Endothelial cell of umbilical vein (primary cell): Measurements from ENCODE around the gene AGBL3. TPM values are rescaled to one million over a fixed set of nuclear protein-coding genes. Genes with fewer than 3 reads are reported as not detected.
A peak's percentile ranks its signal among the peaks of the same experiment; 100 is the strongest.

Source experiments
- BruUV-seq: library from RNA; stranded (reverse); fragments of 400-500 nt; replicated peaks from 2 replicates; lab custom pipeline; 2021; lab: Mats Ljungman, UMichigan
- CTCF ChIA-PET: fragments of 300-600, 350-600 bp; sonication (Branson Sonifier 250); formaldehyde crosslinking; loops from one replicate; lab custom pipeline; 2021; ENCODE audit warnings: antibody characterized with exemption, inconsistent platforms; lab: Charles Lee
- POLR2A ChIA-PET: fragments of 300-600, 350-600 bp; sonication (Branson Sonifier 250); formaldehyde crosslinking; loops from one replicate; lab custom pipeline; 2021; ENCODE audit warnings: antibody characterized with exemption, inconsistent platforms; lab: Charles Lee
- DNase-seq: peaks from one replicate; pipeline ENCODE4 v3.0.0-alpha.2; 2011; ENCODE audit warnings: low read depth, low spot score
- FAIRE-seq: peaks from 2 replicates; lab custom pipeline; 2011; peaks lifted over from hg19 to GRCh38; lab: Jason Lieb, UNC
- H2AFZ ChIP-seq: 2 replicates; pipeline ENCODE4 v1.6.0; 2012; ENCODE audit warnings: low read depth, low read length, control low read depth, inconsistent platforms
- H3K27ac ChIP-seq: 2 replicates; pipeline ENCODE4 v1.5.1; 2011; ENCODE audit warnings: low read depth, mild to moderate bottlenecking, control low read depth, low read length, moderate library complexity; ENCODE audit not compliant: insufficient read depth
- H3K27me3 ChIP-seq, 2 experiments: 2 replicates each; pipeline versions ENCODE4 v1.6.0 to v1.6.1; 2011; ENCODE audit warnings: low read length in 2 of 2, mixed read lengths in 1 of 2; ENCODE audit not compliant: control insufficient read depth in 2 of 2, insufficient read depth in 2 of 2
- H3K36me3 ChIP-seq, 2 experiments: 2 replicates in 1 of 2; 3 replicates in 1 of 2; pipeline ENCODE4 v1.5.1; 2011; ENCODE audit warnings: low read length in 2 of 2, mild to moderate bottlenecking in 1 of 2, moderate library complexity in 1 of 2; ENCODE audit not compliant: control insufficient read depth in 2 of 2, insufficient read depth in 2 of 2; ENCODE audit errors: extremely low read depth in 1 of 2
- H3K4me1 ChIP-seq: 3 replicates; pipeline ENCODE4 v1.5.1; 2011; ENCODE audit warnings: mild to moderate bottlenecking, low read length; ENCODE audit not compliant: control insufficient read depth, insufficient read depth; ENCODE audit errors: extremely low read depth
- H3K4me2 ChIP-seq: 2 replicates; pipeline ENCODE4 v1.6.1; 2011; ENCODE audit warnings: low read length, control low read depth, mixed read lengths; ENCODE audit not compliant: insufficient read depth
- H3K4me3 ChIP-seq, 3 experiments: fragments of 200-600 bp in 1 of 3; sonication (generic), shearing (Covaris generic) in 1 of 3; replicated peaks in 1 of 3; 2 replicates each; pipeline ENCODE4 v1.5.1; 2011 to 2016; ENCODE audit warnings: control low read depth in 3 of 3, low read length in 3 of 3, mild to moderate bottlenecking in 2 of 3, inconsistent platforms in 1 of 3, low read depth in 1 of 3, moderate library complexity in 1 of 3; ENCODE audit not compliant: insufficient read depth in 1 of 3
- H3K79me2 ChIP-seq: 2 replicates; pipeline ENCODE4 v1.6.0; 2012; ENCODE audit warnings: low read length, inconsistent platforms; ENCODE audit not compliant: control insufficient read depth, insufficient read depth
- H3K9ac ChIP-seq: replicated peaks from 2 replicates; pipeline ENCODE3; 2011; ENCODE audit warnings: low read length, control low read depth; ENCODE audit not compliant: insufficient read depth; ENCODE audit errors: extremely low read depth
- H3K9me1 ChIP-seq: replicated peaks from 3 replicates; pipeline ENCODE4 v1.6.0; 2011; ENCODE audit warnings: mild to moderate bottlenecking, low read length; ENCODE audit not compliant: control insufficient read depth, insufficient read depth; ENCODE audit errors: extremely low read depth
- H3K9me3 ChIP-seq: replicated peaks from 2 replicates; pipeline ENCODE4 v1.5.1; 2012; ENCODE audit warnings: low read length, inconsistent platforms; ENCODE audit not compliant: control insufficient read depth, insufficient read depth
- H4K20me1 ChIP-seq: replicated peaks from 2 replicates; pipeline ENCODE3; 2011; ENCODE audit warnings: mild to moderate bottlenecking, low read length; ENCODE audit not compliant: control insufficient read depth, insufficient read depth; ENCODE audit errors: extremely low read depth
- CTCF ChIP-seq, 2 donors: IDR thresholded peaks; 1 replicate in 1 of 2; 2 replicates in 1 of 2; pipeline ENCODE4 v1.5.1; 2011; ENCODE audit warnings: low read length in 2 of 2, mild to moderate bottlenecking in 2 of 2, moderate library complexity in 2 of 2, control low read depth in 1 of 2, inconsistent platforms in 1 of 2, low read depth in 1 of 2; ENCODE audit not compliant: insufficient read depth in 1 of 2; ENCODE audit errors: extremely low read depth in 1 of 2
- EZH2 ChIP-seq: IDR thresholded peaks from 2 replicates; pipeline ENCODE4 v1.6.1; 2012; ENCODE audit warnings: borderline replicate concordance, low read depth, mild to moderate bottlenecking, moderate library complexity, low read length, inconsistent platforms; ENCODE audit not compliant: severe bottlenecking
- FOS ChIP-seq: IDR thresholded peaks from 2 replicates; pipeline ENCODE4 v1.6.1; 2011; ENCODE audit warnings: mild to moderate bottlenecking, low read length, moderate library complexity, borderline replicate concordance; ENCODE audit not compliant: insufficient read depth
- GATA2 ChIP-seq: IDR thresholded peaks from 2 replicates; pipeline ENCODE4 v1.7.0; 2011; ENCODE audit warnings: low read depth, mild to moderate bottlenecking, moderate library complexity, mixed read lengths, low read length; ENCODE audit not compliant: insufficient read length, insufficient read depth
- JUN ChIP-seq: IDR thresholded peaks from 2 replicates; pipeline ENCODE4 v1.6.1; 2011; ENCODE audit warnings: borderline replicate concordance, low read depth; ENCODE audit not compliant: insufficient read length, insufficient read depth
- MAX ChIP-seq: IDR thresholded peaks from 2 replicates; pipeline ENCODE4 v1.6.1; 2011; ENCODE audit not compliant: insufficient read depth, insufficient read length
- MYC ChIP-seq: IDR thresholded peaks from one replicate; pipeline ENCODE4 v1.6.1; 2011; ENCODE audit warnings: mild to moderate bottlenecking, low read depth, low read length
- POLR2A ChIP-seq: IDR thresholded peaks from 2 replicates; pipeline ENCODE4 v1.6.1; 2012; ENCODE audit warnings: low read depth, mild to moderate bottlenecking, control low read depth, low read length
- POLR2AphosphoS5 ChIP-seq: IDR thresholded peaks from 2 replicates; pipeline ENCODE4 v1.6.1; 2012; ENCODE audit warnings: low read depth, mild to moderate bottlenecking, control low read depth, low read length, moderate library complexity; ENCODE audit not compliant: insufficient read depth
- dilution Hi-C: fragments of 300-500 bp; cut with MboI; formaldehyde crosslinking; loops from one replicate; pipeline ENCODE4 v1.15.0; 2019; ENCODE audit warnings: low sequenced_read_pairs; ENCODE audit not compliant: extremely low pct_ligation_motif_present
- intact Hi-C: fragments of 100-400 bp; cut with micrococcal nuclease; formaldehyde crosslinking; loops from one replicate; pipeline ENCODE4 v1.10.0; 2022
- polyA plus RNA-seq, 4 experiments: library from polyadenylated mRNA; depleted of rRNA in 3 of 4; stranded (reverse) in 3 of 4; unstranded in 1 of 4; fragments of >200 nt; gene quantifications; 2 replicates each; pipeline versions ENCODE4 v1.2.1 to v1.2.3, GENCODE V29; 2011 to 2012; ENCODE audit warnings: missing spikeins in 1 of 4
- total RNA-seq: library from RNA; stranded (reverse); gene quantifications from 2 replicates; pipeline ENCODE4 v1.2.3, GENCODE V29; 2021

AGBL3 gene
- total and polyA plus RNA-seq, 2 donors (not counting 3 experiments of a cell fraction or from before 2014, with no cell fraction given): 0.97 to 3.2 TPM

DNA sequence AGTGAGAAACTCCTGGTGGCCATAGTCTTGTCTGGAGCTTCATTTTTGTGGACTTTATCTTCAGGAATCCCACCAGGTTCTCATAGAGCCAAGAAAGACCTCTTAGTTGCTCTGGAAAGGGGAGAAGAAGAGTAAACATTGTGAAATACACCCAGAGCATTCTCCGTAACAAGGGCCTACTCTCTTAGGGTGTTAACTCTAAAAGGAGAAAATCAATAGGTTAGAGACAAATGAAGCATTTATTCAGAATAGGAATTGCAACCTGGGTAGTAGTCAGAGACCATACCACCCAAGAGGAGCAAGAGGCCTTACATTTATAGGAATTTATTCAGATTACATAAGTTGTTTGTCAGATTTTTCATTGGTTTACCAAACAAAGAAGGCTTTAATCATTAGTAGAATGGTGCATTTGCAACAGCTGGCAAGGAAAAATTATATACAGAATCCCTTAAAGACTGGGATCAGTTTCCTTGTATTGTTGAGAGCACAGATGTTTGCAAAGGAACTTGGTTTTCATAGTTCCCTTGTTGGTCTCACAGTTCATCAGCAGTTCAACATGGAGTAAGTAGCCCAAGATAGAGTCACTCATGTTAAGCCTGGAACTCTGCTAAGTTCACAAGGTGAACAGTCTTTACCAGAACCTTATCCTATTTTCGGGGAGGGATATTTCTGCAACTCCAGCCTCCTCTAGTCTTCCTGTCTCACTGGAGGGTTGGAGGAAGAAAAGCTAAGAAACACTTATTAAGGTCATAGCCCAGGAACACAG is 108.3 kb downstream of the AGBL3 start:
- dilution Hi-C loops: no loop called here

More for the DNA sequence above, 108.3 kb downstream of the AGBL3 start:
- intact Hi-C loops: loop anchor here (5.0 kb wide), 2 partner anchors 68 to 107 kb away; partner anchors contain the start of gene AGBL3
- H2AFZ ChIP-seq: no peak overlapping the region
- ChIA-PET POLR2A (no interaction called here), CTCF (interaction anchor here (1.2 to 1.7 kb wide), 2 partner anchors 11 to 20 kb away, joined by 3 to 5 read pairs; no protein-coding TSS in a partner anchor)
- no peaks in the 10 kb centered on the region for H3K9me3 ChIP-seq
- H3K79me2 ChIP-seq: no peaks in the 10 kb centered on the region
- H3K4me3 ChIP-seq: no peak overlapping the region
- DNase-seq (peak; percentile 63), FAIRE-seq (no peak)
- TF ChIP-seq CTCF (IDR thresholded peaks at IDR 0.05; ENCODE audit: extremely low read depth in 1 of 2, insufficient read depth in 1 of 2, low read depth in 1 of 2, low read length in 2 of 2) (no peak), MAX (no peak), JUN (no peak), FOS (no peak), EZH2 (no peak), POLR2AphosphoS5 (no peak), POLR2A (no peak), MYC (no peak), GATA2 (no peak)
- no peaks in the 10 kb centered on the region for H3K36me3 ChIP-seq
- H3K27ac ChIP-seq: no peak overlapping the region
- H3K4me1 ChIP-seq: peaks cover 9% of the 10 kb centered on the region
- BruUV-seq: no TSS peak
- H3K9me1 ChIP-seq: no peaks in the 10 kb centered on the region
- no peak overlapping the region for H3K4me2 ChIP-seq
- H4K20me1 ChIP-seq: no peaks in the 10 kb centered on the region
- peaks cover 0 to 4% of the 10 kb centered on the region in 2 experiments for H3K27me3 ChIP-seq
- H3K9ac ChIP-seq: no peak overlapping the region
